ENCODE results near the gene RNF207. TPM values are rescaled to one million over a fixed set of nuclear protein-coding genes. Genes with fewer than 3 reads are reported as not detected.

The RNF207 gene
- total RNA-seq, 1 donor from 2014 or later, result 3.1 TPM

DNA sequence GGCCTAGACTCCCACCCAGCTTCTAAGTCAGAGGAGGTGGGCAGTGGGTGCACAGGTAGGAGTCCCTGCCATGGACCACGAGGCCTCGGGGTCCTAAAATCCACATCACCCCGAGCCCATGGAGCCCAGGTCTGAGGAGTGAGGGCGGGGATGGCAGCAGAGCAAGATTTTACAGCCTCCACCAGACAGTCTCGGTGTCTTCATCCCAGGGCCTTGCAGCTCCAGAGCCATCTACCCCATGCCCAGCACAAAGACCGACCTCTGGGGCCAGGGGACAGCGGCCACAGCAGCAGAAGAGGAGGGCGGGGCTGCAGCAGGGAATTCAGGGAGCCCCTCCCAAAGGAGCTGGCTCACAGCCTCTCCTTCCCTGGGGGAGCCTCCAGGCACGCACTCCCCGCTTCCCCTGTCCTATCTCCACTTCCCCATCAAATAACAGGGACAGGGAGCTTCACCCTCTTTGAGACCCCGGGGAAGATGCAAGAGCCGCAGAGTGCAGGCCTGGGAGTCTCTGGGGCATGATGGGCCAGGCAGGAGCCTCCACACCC is 40.4 kb upstream of the RNF207 start:
- TF ChIP-seq, protein P1, sequence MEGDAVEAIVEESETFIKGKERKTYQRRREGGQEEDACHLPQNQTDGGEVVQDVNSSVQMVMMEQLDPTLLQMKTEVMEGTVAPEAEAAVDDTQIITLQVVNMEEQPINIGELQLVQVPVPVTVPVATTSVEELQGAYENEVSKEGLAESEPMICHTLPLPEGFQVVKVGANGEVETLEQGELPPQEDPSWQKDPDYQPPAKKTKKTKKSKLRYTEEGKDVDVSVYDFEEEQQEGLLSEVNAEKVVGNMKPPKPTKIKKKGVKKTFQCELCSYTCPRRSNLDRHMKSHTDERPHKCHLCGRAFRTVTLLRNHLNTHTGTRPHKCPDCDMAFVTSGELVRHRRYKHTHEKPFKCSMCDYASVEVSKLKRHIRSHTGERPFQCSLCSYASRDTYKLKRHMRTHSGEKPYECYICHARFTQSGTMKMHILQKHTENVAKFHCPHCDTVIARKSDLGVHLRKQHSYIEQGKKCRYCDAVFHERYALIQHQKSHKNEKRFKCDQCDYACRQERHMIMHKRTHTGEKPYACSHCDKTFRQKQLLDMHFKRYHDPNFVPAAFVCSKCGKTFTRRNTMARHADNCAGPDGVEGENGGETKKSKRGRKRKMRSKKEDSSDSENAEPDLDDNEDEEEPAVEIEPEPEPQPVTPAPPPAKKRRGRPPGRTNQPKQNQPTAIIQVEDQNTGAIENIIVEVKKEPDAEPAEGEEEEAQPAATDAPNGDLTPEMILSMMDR (IDR thresholded peaks at IDR 0.05), result no peak
- TF ChIP-seq EZH2 (IDR thresholded peaks at IDR 0.05) (no peak), EZH2phosphoT487 (IDR thresholded peaks at IDR 0.05) (no peak)
- peaks cover 23% of the 10 kb centered on the region for H4K20me1 ChIP-seq (ENCODE audit: low read depth)
- H2AFZ ChIP-seq (replicated peaks), result no peak overlapping the region
- no peaks in the 10 kb centered on the region for H3K36me3 ChIP-seq
- H3K9me3 Mint-ChIP-seq, result no peaks in the 10 kb centered on the region
- no peak overlapping the region for H3K27ac ChIP-seq
- no peaks in the 10 kb centered on the region for H3K4me1 ChIP-seq
- no peaks in the 10 kb centered on the region for H3K36me3 Mint-ChIP-seq
- no peaks in the 10 kb centered on the region for H3K4me1 Mint-ChIP-seq
- no peaks in the 10 kb centered on the region for H3K27me3 ChIP-seq
- DNase-seq (ENCODE audit: low spot score), result no peak
- H3K4me3 ChIP-seq, result no peak overlapping the region
- H3K9me3 ChIP-seq (ENCODE audit: low read depth), result no peaks in the 10 kb centered on the region
- peaks cover 19% of the 10 kb centered on the region for H3K27me3 Mint-ChIP-seq (ENCODE audit: insufficient read depth, low read depth)
- no peaks in the 10 kb centered on the region for H3K79me2 ChIP-seq (ENCODE audit: low read depth)
- H3K9ac ChIP-seq, result no peak overlapping the region
- no peak overlapping the region for H3K4me2 ChIP-seq
- H3K27ac Mint-ChIP-seq, result no peak overlapping the region
- H3K4me3 Mint-ChIP-seq, result no peak overlapping the region
- H3F3A ChIP-seq (ENCODE audit: low read depth), result no peaks in the 10 kb centered on the region

DNA sequence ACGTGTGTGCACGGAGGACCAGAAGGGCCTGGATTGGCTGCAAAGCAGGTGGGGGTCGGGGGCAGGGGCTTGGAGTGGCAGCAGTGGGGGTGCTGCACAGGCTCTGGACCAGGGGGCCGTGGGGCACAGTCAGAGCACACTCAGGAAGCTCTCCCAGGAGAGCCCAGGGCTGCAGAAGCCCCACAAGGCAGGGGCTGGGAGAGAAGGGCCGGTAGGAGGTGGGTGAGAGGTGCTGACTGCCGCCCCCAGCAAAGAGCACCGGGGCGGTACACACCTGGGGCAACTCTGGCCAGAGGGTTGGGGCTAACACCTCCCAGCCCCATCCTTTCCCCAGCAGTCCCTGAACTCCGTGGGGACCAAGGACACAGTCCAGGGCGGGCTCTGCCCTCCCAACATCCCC is 39.7 kb upstream of the RNF207 start:
- Histone ChIP-seq H4K20me1 (ENCODE audit: low read depth) (peaks cover 17% of the 10 kb centered on the region), H3K79me2 (ENCODE audit: low read depth) (no peaks in the 10 kb centered on the region), H3K4me1 (no peaks in the 10 kb centered on the region), H3K36me3 (no peaks in the 10 kb centered on the region), H3K4me3 (no peak overlapping the region), H3K27me3 (no peaks in the 10 kb centered on the region), H3F3A (ENCODE audit: low read depth) (no peaks in the 10 kb centered on the region), H3K27ac (no peak overlapping the region), H3K9me3 (ENCODE audit: low read depth) (no peaks in the 10 kb centered on the region), H2AFZ (replicated peaks) (no peak overlapping the region), H3K9ac (no peak overlapping the region), H3K4me2 (no peak overlapping the region)
- Mint-ChIP-seq H3K4me3 (no peak overlapping the region), H3K27ac (no peak overlapping the region), H3K27me3 (ENCODE audit: insufficient read depth, low read depth) (peaks cover 19% of the 10 kb centered on the region), H3K36me3 (no peaks in the 10 kb centered on the region), H3K4me1 (no peaks in the 10 kb centered on the region), H3K9me3 (no peaks in the 10 kb centered on the region)
- DNase-seq (ENCODE audit: low spot score), result no peak
- TF ChIP-seq, protein P1 (IDR thresholded peaks at IDR 0.05), result no peak
- TF ChIP-seq EZH2 (IDR thresholded peaks at IDR 0.05) (no peak), EZH2phosphoT487 (IDR thresholded peaks at IDR 0.05) (no peak)

DNA sequence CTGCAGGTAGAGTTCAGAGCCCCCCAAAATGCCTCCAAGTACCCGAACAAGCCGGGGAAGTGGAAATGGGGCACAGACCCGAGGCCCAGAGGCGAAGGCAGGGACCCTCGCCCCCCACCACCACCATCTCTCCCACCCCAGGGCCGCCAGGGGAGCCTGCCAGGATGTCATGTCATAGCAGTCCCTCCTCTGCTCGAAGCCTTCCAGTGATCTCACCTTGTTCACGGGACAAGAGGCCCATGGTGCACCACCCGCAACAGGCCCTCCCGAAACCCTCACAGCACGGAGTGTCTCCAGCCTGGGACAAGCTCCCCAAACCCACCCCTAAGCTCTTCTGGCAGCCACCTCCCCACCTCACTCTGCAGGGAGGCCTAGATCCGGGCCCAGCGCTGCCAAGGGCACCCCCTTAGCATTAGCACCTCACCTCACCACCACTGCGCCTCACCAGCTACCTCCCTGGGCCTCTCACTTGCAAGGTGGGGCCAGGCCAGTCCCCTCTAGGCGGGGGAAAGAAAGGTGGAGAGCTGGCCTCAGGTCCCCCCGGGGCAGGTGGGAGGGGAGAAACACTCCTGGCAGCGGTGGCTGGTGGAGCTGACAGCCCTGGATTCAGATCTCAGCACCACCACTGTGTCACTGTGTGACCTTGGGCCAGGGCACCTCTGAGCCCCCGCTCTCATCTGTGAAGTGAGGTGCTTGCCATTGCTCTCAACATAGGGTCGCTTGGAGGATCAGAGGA is 39.1 kb upstream of the RNF207 start:
- no peaks in the 10 kb centered on the region for H3F3A ChIP-seq (ENCODE audit: low read depth)
- H3K27ac Mint-ChIP-seq, result no peak overlapping the region
- H3K27ac ChIP-seq, result no peak overlapping the region
- H3K9me3 ChIP-seq (ENCODE audit: low read depth), result no peaks in the 10 kb centered on the region
- no peak for DNase-seq (ENCODE audit: low spot score)
- H3K36me3 Mint-ChIP-seq, result no peaks in the 10 kb centered on the region
- H4K20me1 ChIP-seq (ENCODE audit: low read depth), result peaks cover 11% of the 10 kb centered on the region
- no peak overlapping the region for H3K4me2 ChIP-seq
- H3K4me3 Mint-ChIP-seq, result no peak overlapping the region
- H3K79me2 ChIP-seq (ENCODE audit: low read depth), result no peaks in the 10 kb centered on the region
- peaks cover 16% of the 10 kb centered on the region for H3K27me3 Mint-ChIP-seq (ENCODE audit: insufficient read depth, low read depth)
- no peaks in the 10 kb centered on the region for H3K36me3 ChIP-seq
- no peak overlapping the region for H3K9ac ChIP-seq
- no peaks in the 10 kb centered on the region for H3K4me1 Mint-ChIP-seq
- no peak overlapping the region for H2AFZ ChIP-seq (replicated peaks)
- no peak for TF ChIP-seq EZH2 (IDR thresholded peaks at IDR 0.05)
- no peak for TF ChIP-seq EZH2phosphoT487 (IDR thresholded peaks at IDR 0.05)
- TF ChIP-seq, protein P1 (IDR thresholded peaks at IDR 0.05), result no peak
- no peaks in the 10 kb centered on the region for H3K9me3 Mint-ChIP-seq
- H3K4me1 ChIP-seq, result no peaks in the 10 kb centered on the region
- no peak overlapping the region for H3K4me3 ChIP-seq
- H3K27me3 ChIP-seq, result no peaks in the 10 kb centered on the region
